HG03571 (cell line): ENCODE data around the gene FLNC.

ENCODE experiments used
- ATAC-seq: cut with Tn5 transposase; IDR thresholded peaks from one replicate; pipeline ENCODE4 v1.9.1; 2021; ENCODE audit not compliant: unreplicated experiment

FLNC gene

DNA sequence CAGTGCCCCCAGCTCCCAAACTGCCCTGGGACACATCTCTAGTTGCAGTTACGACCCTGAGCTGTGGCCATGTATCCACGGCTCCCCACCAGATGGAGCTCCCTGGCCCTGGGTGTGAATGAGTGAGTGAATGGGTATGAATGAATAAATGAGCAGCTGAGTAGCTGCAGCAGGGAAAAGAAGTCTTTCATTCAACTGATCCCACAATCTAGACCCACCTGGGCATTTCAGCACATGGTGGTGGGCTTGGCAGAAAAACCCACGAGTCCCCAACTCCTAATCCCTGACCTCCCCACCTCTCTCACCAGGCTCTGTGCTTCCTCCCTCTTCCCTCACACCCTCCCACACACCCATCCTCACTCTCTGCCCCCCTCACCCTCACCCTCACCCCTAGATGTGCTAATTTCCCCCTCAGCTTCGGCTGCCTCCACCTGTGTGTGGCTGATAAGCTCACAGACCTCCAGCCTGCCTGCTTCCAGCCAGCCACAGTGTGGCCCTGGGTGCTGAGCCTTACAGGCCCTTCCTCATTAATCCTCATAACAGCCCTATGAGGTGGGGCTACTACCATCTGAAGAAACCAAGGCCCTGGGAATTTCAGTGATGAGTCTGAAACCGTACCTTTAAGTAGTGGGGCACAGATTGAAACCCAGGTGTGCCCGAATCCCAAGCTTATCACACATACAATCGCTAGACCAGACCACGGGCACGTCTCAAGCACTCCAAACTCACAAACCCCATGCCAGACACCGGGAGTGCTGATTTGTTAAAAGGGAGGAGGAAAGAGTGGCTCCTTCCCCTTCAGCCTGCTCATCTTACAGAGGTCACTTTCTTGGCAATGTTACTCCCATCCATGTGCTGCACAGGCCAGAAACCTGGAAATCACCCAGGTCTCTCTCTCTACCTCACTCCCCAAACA is 30.2 kb downstream of the FLNC start:
- no peak for ATAC-seq

DNA sequence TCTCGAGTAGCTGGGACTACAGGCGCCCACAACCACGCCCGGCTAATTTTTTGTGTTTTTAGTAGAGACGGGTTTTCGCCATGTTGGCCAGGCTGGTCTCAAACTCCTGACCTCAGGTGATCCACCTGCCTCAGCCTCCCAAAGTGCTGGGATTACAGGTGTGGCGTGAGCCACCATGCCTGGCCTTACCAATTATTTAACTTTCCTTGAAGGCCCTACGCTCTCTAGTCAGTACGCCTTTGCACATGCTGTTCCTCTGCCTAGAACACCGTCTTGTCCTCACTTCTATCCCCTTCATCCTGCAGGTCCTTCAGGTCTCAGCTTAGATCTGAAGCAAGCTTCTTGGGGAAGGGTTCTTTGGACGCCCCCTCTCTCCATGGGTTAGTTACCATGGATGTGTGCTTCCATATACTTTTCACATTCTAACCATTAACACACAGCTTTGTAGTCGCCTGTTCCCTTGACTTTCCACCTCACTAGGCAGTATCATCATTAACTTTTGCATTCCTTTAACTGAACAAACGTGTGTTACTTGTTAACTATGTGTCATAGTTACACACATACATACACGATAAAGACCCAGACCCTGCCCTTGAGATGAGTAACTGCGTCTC is 31.9 kb downstream of the FLNC start:
- no peak for ATAC-seq

DNA sequence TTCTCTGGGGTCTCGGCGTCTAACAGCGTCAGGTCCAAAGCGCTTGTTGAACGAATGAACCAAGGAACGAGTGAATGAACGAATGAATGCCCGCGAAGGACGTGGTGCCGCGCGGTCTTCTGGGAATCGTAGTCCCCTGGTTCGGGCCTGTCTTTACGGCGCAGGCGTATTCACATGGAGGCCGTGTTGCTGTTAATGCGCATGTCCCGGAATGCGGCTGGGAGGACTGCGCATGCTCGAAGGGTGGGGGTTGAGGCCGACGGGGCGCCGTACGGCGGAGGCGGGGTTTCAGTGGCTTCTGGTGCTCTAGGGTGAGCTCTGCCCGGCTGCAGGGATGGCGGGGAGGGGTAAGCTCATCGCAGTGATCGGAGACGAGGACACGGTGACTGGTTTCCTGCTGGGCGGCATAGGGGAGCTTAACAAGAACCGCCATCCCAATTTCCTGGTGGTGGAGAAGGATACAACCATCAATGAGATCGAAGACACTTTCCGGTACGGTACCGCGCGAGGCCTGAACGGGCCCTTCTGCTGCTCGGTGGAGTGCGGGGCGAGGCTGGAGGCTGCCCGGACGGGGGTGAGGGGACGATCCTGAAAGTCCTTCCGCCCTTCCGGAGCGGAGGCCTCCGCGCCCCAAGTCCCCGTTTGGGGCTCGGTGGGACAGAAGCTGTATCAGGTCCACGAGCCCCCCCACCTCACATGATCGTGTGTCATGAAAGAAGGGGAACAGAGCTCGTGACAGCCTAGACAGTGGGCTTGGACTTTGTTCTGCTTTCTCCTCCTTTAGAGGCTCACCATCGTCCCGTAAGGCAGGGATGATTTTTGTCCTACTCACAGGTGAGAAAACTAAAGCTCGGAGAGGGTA is 32.6 kb downstream of the FLNC start, which contains the start of gene ATP6V1F:
Gene ATP6V1F (plus strand): TSS at position 286 of the 862 bp plus-strand sequence. CDS start 49 bp downstream, at position 335.
- ATAC-seq: peak; percentile 77

DNA sequence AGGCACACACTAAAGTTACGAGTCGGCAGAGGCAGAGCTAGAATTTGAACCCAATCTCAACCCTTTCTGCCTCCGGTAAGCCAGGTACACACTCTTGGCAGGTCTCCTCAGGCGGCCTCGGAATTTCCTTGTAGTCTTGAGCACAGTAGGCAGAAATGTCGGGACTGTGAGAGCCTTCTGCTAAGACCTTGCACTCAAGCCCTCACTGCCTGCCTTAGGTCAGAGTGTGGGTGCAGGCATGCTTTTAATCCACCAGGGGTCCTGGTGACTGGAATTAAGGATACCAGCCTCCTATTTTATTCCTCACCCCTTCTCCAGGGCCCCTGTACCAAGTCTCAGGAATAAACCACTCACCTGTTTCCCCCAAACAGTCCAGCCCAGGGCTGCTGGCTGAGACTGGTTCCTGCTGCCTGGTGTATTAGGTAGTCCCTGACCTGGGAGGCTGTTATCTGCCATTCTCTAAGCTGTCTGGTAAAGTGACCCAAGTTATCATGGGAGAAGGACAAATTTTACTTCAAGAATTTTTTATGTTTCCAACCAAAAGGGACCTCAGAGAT is 33.3 kb downstream of the FLNC start:
- ATAC-seq: peak; percentile 30

DNA sequence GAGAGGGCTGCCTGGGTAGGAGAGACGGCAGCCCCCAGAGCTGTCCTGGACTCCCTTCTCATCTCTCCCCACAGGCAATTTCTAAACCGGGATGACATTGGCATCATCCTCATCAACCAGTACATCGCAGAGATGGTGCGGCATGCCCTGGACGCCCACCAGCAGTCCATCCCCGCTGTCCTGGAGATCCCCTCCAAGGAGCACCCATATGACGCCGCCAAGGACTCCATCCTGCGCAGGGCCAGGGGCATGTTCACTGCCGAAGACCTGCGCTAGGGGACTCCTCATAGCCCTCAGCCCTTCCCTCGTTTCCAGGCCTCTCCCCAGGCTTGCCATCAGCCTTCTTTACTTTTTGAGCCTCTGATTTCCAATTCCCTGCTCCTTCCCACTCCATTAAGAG is 35.1 kb downstream of the FLNC start:
- no peak for ATAC-seq

DNA sequence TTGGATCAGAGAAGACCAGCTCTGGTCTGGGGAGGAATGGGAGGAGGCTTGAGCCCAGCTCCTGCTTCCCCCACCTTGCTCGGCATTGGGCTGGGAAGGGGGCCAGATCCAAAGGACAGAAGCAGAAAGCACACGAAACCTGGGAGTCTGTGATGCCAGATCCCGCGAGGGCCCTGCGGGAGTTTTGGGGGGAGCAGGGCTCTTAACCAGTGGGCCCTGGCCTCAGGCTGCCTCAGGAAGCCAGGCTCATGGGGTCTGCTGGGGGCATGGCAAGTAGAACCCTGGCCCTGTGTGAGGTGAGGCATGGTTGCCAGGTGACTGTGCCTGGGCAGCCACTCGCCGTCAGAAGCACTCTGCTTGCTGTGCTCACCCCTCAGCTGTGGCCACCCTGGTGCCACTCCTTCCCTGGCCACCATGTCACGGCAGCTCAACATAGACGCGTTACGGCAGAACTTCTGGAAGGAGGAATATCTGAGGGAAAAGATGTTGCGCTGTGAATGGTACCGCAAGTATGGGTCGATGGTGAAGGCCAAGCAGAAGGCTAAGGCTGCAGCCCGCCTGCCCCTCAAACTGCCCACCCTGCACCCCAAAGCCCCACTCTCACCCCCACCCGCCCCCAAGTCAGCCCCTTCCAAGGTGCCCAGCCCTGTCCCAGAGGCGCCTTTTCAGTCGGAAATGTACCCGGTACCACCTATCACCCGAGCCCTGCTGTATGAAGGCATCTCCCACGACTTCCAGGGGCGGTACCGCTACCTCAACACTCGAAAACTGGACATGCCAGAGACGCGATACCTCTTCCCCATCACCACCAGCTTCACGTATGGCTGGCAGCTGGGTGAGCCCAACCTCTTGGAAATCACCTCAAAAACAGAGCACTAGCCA is 36.0 kb downstream of the FLNC start:
- no peak for ATAC-seq

DNA sequence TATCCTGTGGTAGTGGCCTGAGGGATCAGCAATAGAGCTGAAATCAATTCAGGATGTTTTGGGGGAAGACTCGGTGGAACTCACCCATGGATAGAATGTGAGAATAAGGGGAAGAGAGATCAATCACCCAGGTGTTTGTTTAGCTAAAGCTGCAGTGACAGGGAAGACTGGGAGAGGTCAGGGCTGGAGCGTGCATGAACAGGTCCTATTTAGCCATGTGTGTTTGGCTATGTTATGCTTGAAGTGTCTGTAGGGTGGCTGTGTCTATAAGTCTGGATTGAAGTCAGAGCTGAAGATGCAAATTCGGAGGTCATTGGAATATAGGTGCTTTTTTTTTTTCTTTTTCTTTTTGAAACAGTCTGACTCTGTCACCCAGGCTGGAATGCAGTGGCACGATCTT is 37.0 kb downstream of the FLNC start:
- ATAC-seq: no peak

DNA sequence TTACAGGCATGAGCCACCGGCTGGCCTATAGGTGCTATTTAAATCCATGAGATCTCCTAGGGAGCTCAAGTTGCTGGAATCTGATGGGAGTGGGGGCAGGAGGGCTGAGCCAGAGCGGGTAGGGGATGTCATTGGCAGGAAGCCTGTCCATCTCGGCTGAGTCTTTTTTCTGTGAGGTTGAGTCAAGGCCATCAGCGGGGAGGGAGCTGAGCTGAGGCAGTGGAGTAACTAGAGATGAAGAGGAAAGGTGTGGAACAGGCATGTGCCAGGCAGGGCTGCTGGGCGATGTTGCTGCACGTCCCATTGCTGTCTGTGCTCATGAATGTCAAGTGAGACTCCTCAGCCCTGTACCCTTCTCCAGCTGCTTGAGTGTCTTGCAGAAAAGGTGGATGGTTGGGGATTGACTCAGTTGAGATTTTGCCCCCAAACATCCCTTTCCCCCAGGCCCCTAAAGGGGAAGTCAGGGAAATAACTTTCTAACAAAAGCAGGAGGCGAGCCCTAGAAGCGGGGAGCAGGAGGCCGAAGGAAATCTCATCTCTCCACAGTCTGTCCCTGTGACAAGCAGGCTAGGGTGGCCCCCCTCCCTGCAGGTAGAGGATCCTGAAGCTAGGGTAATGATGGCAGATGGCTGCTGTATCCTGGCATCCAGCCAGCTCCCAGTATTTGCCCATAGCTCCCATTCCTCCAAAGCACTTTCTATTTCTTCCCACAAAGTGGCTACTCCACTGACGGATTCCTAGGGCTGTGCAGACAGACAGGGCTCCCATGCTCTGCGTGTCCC is 37.8 kb downstream of the FLNC start:
- ATAC-seq: no peak

DNA sequence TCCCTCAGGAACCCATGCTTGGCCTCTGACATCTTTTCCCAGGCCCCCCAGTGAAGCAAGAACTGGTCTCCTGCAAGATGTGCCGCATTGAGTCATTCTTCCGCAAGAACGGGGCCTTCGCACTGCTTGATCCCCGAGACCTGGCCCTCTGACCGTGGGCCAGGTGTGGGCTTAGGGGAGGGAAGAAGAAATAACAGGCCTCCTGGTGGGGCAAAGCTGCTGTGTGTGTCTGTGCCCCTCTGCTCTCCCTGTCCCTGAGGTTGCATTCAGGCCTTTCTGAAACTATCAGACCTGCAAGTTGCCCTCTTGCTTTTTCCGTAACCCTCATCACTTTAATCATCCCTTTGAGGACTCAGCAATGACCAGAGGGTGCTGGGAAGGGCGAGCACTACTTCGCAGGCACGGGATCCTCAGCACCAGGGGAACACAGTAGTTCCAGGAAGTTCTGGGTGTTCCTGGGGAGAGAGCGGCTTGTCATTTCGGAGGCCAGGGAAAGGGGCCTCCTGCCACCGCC is 38.5 kb downstream of the FLNC start:
- no peak for ATAC-seq

DNA sequence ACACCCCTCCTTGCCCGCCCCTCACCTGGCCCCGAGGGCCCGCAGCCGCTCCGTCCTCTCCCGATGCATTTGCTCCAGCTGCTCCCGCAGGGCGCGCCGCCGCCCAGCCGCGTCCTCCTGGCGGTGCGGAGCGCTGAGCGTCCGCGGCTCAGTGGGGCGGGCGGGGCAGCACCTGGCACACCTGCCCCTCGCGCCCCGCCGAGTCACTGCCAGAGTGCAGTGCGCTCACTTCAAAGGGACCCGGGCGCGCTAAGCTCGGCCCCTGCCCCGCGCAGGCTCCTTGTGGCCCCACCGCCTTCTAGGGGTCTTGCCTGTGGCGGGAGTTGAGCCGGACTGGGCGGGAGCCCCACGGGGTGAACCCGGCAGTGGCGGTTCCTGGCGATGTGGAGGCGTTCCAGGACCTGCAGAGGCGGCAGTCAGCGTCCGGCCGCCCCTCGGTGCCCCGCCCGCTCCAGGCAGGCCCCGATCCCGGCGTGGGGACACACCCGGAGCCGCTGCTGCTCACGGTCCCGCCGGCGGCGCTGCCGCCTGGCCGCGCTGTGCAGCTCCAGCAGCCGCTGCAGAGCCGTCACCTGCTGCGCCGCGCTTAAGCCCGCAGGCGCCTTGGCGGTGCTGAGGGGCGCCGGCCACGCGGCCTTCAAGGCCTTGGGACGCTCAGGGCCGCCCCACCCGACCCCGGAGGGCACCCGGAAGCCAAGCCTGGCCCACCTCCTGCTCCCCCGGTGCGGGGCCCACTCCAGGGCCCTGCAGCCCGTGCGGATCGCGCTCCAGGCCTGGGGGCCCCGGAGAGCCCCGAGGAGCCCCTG is 39.1 kb downstream of the FLNC start:
- peak; percentile 58 for ATAC-seq

DNA sequence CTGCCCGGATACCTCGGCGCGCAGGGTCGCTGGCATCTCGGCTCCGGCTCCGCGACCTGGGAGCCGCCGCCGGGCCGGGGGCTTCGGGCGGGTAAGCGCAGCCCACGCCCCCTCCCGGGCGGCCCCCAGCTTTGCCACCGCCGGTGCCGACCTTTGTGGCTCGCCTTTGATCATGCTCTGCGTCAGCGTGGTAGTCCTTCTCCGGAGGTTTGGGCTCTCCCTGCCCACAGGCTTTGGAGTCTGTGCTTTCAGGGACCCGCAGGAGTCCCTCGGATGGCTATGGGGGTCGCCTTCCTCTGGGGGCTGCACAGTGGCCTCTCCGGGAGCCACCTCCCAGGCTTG is 39.7 kb downstream of the FLNC start:
- ATAC-seq: no peak

DNA sequence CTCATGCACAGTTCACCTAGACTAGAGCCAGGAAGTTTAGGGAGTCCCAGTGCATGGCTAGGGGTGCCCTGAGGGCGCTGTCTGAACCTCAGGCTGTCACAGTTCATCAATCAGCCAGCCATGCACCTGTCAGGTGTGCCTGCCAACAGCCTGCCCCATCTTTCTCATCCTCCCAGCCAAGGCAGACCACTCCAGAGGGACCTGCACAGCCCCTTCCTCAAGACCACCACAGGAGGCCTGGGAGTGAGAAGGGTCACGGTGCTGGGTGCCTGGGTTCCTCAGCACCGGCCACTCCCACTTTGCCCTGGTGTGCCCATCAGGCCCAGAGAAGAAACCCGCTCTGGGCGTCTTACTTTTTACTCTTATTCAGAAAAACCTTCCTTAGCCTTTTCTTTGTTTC is 40.8 kb downstream of the FLNC start:
- no peak for ATAC-seq

DNA sequence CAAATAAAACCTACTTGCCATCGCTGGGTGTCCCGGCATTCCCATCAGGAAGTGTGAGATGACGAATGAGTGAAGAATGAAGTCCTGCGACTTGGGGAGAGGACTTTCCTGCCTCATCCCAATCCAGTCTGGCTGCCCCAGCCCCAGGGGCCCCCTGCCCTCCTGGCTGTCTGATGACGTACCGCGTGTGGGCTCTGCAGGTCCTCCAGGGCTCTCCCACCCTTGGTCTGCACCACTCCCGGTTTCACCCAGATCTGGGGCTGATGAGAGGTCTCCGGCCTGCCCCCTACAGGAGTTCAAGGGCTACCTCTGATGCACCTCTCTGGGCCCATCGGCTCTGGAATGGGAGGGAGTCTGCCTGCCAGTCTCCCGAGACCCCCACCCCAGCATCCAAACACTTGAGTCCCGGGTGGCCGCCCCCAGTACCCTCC is 42.2 kb downstream of the FLNC start:
- ATAC-seq: no peak

DNA sequence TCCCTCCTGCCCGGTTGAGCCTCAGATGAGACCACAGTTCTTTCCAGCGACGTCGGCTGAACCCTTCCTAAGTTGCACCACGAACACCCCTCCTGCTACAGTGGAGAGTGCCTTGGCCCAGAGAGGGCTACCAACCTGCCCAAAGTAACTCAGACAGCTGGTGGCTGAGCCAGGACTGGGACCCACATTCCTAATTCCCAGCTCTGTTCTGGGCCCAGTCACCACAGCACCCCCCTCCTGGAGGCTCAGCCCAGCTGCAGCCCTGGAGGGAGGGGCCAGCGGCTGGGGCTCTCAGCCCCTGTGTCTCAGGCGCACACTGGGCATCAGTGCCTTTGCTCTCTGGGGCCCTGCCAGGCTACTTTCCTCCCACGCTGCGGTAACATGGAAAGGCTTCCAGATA is 43.0 kb downstream of the FLNC start:
- no peak for ATAC-seq

DNA sequence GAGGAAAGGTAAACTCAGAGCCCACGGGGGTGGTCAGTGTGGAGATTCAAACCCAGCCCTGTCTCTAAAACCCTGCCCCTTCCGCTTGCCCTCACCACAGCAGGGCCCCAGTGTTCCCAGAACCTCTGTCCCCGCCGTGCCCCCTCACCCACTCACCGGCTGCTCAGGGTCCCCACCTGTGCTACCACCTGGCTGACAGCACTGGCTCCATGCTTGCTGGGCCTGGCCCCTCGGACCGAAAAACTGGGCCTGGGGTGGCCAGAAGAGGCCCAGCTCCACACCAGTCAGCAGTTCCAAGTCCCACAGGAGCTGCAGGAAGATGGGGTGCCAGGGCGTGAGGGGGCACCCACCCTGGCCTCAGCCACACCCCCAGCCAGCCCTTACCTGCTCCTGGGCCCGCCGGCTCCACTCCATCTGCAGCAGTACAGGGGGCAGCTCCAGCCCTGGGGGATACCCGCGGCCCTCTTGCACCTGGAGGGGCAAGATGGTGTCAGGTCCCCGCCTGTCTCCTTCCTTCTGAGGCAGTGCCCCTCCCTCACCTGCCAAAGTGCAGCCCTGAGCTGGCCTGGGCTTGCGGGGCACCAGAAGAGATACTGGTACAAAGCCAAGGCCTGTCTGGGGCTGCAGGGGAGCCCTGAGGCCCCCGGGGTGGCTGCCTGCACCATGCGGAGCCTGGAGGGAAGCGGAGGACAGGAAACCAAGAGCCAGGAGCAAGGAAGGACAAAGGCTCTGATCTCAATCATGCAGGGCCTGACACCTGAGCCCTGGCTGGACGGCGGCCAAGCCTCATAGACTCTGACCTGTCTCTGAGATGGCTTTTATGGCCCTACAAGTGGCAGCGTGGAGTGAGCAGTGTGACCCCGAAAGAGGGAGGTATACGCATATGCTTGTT is 44.2 kb downstream of the FLNC start:
- no peak for ATAC-seq

DNA sequence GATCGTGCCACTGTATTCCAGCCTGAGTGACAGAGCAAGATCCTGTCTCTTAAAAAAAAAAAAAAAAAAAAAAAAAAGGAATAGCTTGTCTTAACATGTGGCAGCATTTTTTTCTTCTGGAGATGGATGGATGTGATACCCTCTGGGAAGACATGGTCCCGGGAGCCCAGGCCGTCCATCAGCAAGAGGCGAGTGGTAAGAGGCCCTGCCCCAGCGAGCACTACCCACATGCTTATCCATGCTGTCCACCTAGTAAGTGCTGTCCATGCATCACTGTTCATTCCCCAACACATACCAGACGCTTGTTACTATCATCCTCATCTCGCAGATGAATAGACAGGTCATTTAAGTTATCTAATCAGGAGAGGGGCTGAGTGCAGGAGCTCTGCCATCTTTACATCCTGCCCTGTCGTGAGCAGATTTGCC is 45.3 kb downstream of the FLNC start:
- ATAC-seq: no peak

DNA sequence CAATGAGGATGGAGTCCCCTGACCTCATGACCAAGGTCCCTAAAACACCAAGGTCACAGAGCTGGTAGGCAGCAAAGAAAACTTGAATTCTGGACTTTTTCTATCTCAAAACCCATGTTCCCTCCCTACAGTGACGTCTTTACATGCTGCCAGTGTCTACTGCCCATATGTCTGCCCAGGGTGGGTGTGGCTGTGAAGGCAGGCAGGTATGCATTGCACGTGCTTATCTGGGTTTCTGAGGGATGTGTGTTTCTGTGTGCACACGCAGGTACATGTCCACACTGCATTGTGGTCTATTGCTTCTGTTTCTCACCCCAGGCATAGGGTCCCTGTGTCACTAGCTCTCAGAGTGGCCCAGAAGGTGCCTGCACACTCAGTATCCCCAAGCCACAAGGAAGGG is 45.9 kb downstream of the FLNC start:
- no peak for ATAC-seq
